ENCODE results near the gene SPIRE2. TPM values are rescaled to one million over a fixed set of nuclear protein-coding genes. Genes with fewer than 3 reads are reported as not detected.

Gene SPIRE2
- total RNA-seq, 5 donors from 2014 or later (not counting 1 experiment from before 2014, with no cell fraction given) = 0.23 to 1.1 (median 0.56) TPM; not detected in 1

DNA sequence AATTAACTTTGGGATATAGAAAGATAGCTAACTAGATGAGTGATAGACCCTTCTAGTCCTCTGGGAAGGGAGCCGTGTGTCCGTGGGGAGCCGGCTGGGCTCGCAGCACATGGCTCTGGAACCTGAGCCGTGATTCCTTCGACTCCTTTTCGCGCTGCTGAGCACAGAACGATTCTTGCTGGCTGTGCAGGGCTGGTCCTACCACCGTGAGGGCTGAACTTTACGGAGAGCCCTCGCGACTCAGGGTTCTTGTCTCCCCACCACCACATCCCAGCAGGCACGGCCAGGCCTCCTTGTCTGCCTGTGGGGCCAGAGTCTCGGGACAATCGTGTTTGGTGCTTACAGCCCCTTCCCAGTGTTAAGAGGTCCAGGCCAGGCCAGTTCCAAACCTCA, 31.3 kb downstream of the SPIRE2 start:
- Histone ChIP-seq H3K27me3 (replicated peaks in 1 of 2; ENCODE audit: control insufficient read depth in 2 of 2, extremely low read depth in 1 of 2, insufficient read depth in 2 of 2, low read length in 1 of 2) (peaks cover 0 to 25% of the 10 kb centered on the region in 2 experiments), H3K4me3 (ENCODE audit: control insufficient read depth in 1 of 2, extremely low read depth in 1 of 2, low read length in 1 of 2) (no peak overlapping the region), H3K27ac (ENCODE audit: low read length) (no peak overlapping the region), H3K36me3 (ENCODE audit: control insufficient read depth in 2 of 2, extremely low read depth in 1 of 2, insufficient read depth in 1 of 2, low read length in 1 of 2) (no peaks in the 10 kb centered on the region), H3K4me1 (ENCODE audit: control insufficient read depth in 1 of 2, extremely low read depth in 1 of 2, insufficient read depth in 2 of 2, low read length in 2 of 2) (peaks cover 16 to 39% of the 10 kb centered on the region in 2 experiments), H3K9me3 (no peaks in the 10 kb centered on the region)
- Mint-ChIP-seq H3K4me1 (peaks cover 28 to 33% (median 29%) of the 10 kb centered on the region in 3 donors), H3K9me3 (no peaks in the 10 kb centered on the region), H3K27me3 (no peaks in the 10 kb centered on the region), H3K4me3 (no peak overlapping the region), H3K36me3 (no peaks in the 10 kb centered on the region), H3K27ac (no peak overlapping the region)
- ChIA-PET CTCF (interaction anchor here (0.5 to 2.1 kb wide), 8 partner anchors 19 to 160 kb away, joined by 3 to 17 read pairs (median 6); no protein-coding TSS in a partner anchor), POLR2A (interaction anchor here in 1 of 2 donors (0.6 kb wide), 1 partner anchor 311 kb away, joined by 3 read pairs; no protein-coding TSS in a partner anchor)
- DNase-seq (no peak), ATAC-seq (replicated peaks in 1 of 4) (no peak)
- 94% methylated on average over 13 of the region's 16 CpGs for WGBS (ENCODE audit: insufficient coverage)

DNA sequence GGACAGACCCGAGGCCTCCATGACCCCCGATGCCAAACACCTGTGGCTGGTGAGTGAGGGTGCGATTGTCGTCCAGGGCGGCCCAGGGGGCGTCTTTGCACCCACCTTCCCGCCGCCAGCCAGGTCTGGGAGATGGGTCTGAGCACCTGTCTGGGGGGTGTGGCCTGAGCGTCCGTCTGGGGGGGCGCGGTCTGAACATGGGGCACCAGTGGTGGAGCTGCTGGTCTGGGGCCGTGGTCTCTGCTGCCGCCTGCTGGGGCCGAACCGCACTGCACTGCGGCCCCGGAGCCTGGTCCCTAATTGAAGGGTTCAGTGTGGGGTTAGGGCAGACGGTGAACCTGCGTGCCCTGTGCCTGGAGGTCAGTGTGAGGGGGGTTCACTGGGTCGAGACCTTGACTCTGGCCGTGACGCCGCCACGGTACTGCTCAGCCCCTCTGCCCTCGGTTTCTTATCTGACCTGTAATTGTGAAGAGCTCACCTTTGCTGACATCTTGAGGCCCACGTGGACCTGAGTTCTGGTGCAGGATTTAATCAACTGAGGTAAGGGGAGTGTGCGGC, 32.6 kb downstream of the SPIRE2 start:
- Histone ChIP-seq H3K9me3 (no peaks in the 10 kb centered on the region), H3K4me3 (ENCODE audit: control insufficient read depth in 1 of 2, extremely low read depth in 1 of 2, low read length in 1 of 2) (no peak overlapping the region), H3K4me1 (ENCODE audit: control insufficient read depth in 1 of 2, extremely low read depth in 1 of 2, insufficient read depth in 2 of 2, low read length in 2 of 2) (peaks cover 17 to 44% of the 10 kb centered on the region in 2 experiments), H3K36me3 (ENCODE audit: control insufficient read depth in 2 of 2, extremely low read depth in 1 of 2, insufficient read depth in 1 of 2, low read length in 1 of 2) (no peaks in the 10 kb centered on the region), H3K27ac (ENCODE audit: low read length) (no peak overlapping the region), H3K27me3 (replicated peaks in 1 of 2; ENCODE audit: control insufficient read depth in 2 of 2, extremely low read depth in 1 of 2, insufficient read depth in 2 of 2, low read length in 1 of 2) (peaks cover 0 to 22% of the 10 kb centered on the region in 2 experiments)
- no peaks in the 10 kb centered on the region for H3K27me3 Mint-ChIP-seq
- POLR2A ChIA-PET = interaction anchor here in 1 of 2 donors (0.5 kb wide), 1 partner anchor 133 kb away, joined by 11 read pairs; no protein-coding TSS in a partner anchor
- H3K4me3 Mint-ChIP-seq = peak overlapping the region in 1 of 3 donors; percentile 60
- H3K27ac Mint-ChIP-seq = peak overlapping the region; percentile 12 to 27
- no peaks in the 10 kb centered on the region for H3K9me3 Mint-ChIP-seq
- CTCF ChIA-PET = interaction anchor here (0.6 to 2.1 kb wide), 12 partner anchors 12 to 668 kb away, joined by 3 to 17 read pairs (median 5); partner anchors contain the start of genes TCF25 (in 2 of the 2) and SPATA2L (in 1 of the 2)
- peaks cover 31 to 41% (median 37%) of the 10 kb centered on the region in 3 donors for H3K4me1 Mint-ChIP-seq
- no peaks in the 10 kb centered on the region for H3K36me3 Mint-ChIP-seq
- peak; percentile 75 to 80 (median 78) for ATAC-seq (replicated peaks in 1 of 4)
- peak; percentile 37 to 84 (median 64) for DNase-seq
- 22% methylated on average over 24 of the region's 28 CpGs for WGBS (ENCODE audit: insufficient coverage)

DNA sequence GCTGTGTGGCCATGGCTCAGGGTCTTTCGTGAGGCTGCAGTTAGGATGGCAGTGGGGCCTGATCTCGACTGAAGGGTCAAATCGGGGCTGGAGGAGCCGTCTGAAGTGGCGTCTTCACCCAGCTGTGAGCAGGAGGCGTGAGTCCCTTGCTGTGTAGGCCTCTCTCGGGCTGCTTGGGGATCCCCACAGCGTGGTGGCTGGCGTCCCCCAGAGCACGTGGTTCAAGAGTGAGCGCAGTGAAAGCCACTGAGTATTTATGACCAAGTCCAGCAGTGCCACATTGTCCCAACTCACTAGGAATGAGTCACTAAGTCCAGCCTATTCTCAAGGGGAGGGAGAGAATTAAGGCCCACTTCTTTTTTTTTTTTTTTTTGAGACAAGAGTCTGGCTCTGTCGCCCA, 33.4 kb downstream of the SPIRE2 start:
- POLR2A ChIA-PET = no interaction called here
- Mint-ChIP-seq H3K4me1 (peaks cover 31 to 41% (median 37%) of the 10 kb centered on the region in 3 donors), H3K4me3 (no peak overlapping the region), H3K9me3 (no peaks in the 10 kb centered on the region), H3K27me3 (no peaks in the 10 kb centered on the region), H3K36me3 (no peaks in the 10 kb centered on the region), H3K27ac (no peak overlapping the region)
- DNase-seq = no peak
- peaks cover 0 to 22% of the 10 kb centered on the region in 2 experiments for H3K27me3 ChIP-seq (replicated peaks in 1 of 2; ENCODE audit: control insufficient read depth in 2 of 2, extremely low read depth in 1 of 2, insufficient read depth in 2 of 2, low read length in 1 of 2)
- 92% methylated on average over 8 of the region's 12 CpGs for WGBS (ENCODE audit: insufficient coverage)
- no peak for ATAC-seq (replicated peaks in 1 of 4)
- no peaks in the 10 kb centered on the region for H3K9me3 ChIP-seq
- H3K27ac ChIP-seq (ENCODE audit: low read length) = no peak overlapping the region
- H3K4me1 ChIP-seq (ENCODE audit: control insufficient read depth in 1 of 2, extremely low read depth in 1 of 2, insufficient read depth in 2 of 2, low read length in 2 of 2) = peaks cover 17 to 44% of the 10 kb centered on the region in 2 experiments
- H3K36me3 ChIP-seq (ENCODE audit: control insufficient read depth in 2 of 2, extremely low read depth in 1 of 2, insufficient read depth in 1 of 2, low read length in 1 of 2) = no peaks in the 10 kb centered on the region
- no peak overlapping the region for H3K4me3 ChIP-seq (ENCODE audit: control insufficient read depth in 1 of 2, extremely low read depth in 1 of 2, low read length in 1 of 2)
- CTCF ChIA-PET = interaction anchor here (0.5 to 2.1 kb wide), 9 partner anchors 12 to 669 kb away, joined by 3 to 17 read pairs (median 6); partner anchors contain the start of gene TCF25 (in 1 of the 2)

DNA sequence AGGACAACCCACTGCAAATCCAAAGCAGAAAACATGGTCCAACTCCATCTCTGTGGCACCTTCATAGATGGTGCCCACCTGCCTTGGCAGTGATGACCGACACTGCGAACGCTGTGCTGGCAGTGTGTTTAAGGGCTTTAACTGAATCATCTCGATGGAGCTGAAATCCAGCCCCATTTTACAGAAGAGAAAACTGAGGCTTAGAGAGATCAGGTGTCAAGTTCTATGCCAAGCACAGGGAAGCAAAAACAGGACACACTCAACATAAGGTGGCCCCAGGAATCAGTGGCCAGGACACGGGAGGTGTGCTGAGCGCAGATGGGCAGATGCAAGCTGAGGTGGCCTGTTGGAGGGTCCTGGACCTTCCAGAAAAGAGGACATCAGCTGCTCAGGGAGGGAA, 34.5 kb downstream of the SPIRE2 start:
- no peaks in the 10 kb centered on the region for H3K9me3 ChIP-seq
- H3K27ac Mint-ChIP-seq = peak overlapping the region; percentile 92 to 95
- ATAC-seq (replicated peaks in 1 of 4) (no peak), DNase-seq (no peak)
- peak overlapping the region in 2 of 3 donors; percentile 49 to 82 for H3K4me3 Mint-ChIP-seq
- CTCF ChIA-PET = interaction anchor here in 1 of 2 donors (1.0 kb wide), 1 partner anchor 163 kb away, joined by 4 read pairs; no protein-coding TSS in a partner anchor
- peaks cover 0 to 22% of the 10 kb centered on the region in 2 experiments for H3K27me3 ChIP-seq (replicated peaks in 1 of 2; ENCODE audit: control insufficient read depth in 2 of 2, extremely low read depth in 1 of 2, insufficient read depth in 2 of 2, low read length in 1 of 2)
- H3K4me1 Mint-ChIP-seq = peaks cover 31 to 41% (median 37%) of the 10 kb centered on the region in 3 donors
- no peaks in the 10 kb centered on the region for H3K36me3 Mint-ChIP-seq
- 97% methylated on average over 6 of the region's 6 CpGs for WGBS (ENCODE audit: insufficient coverage)
- H3K9me3 Mint-ChIP-seq = no peaks in the 10 kb centered on the region
- no peaks in the 10 kb centered on the region for H3K27me3 Mint-ChIP-seq
- H3K27ac ChIP-seq (ENCODE audit: low read length) = peak overlapping the region; percentile 86
- H3K4me1 ChIP-seq (ENCODE audit: control insufficient read depth in 1 of 2, extremely low read depth in 1 of 2, insufficient read depth in 2 of 2, low read length in 2 of 2) = peaks cover 17 to 44% of the 10 kb centered on the region in 2 experiments
- no peaks in the 10 kb centered on the region for H3K36me3 ChIP-seq (ENCODE audit: control insufficient read depth in 2 of 2, extremely low read depth in 1 of 2, insufficient read depth in 1 of 2, low read length in 1 of 2)
- H3K4me3 ChIP-seq (ENCODE audit: control insufficient read depth in 1 of 2, extremely low read depth in 1 of 2, low read length in 1 of 2) = no peak overlapping the region
- POLR2A ChIA-PET = interaction anchor here in 1 of 2 donors (0.6 kb wide), 1 partner anchor 186 kb away, joined by 10 read pairs; no protein-coding TSS in a partner anchor

DNA sequence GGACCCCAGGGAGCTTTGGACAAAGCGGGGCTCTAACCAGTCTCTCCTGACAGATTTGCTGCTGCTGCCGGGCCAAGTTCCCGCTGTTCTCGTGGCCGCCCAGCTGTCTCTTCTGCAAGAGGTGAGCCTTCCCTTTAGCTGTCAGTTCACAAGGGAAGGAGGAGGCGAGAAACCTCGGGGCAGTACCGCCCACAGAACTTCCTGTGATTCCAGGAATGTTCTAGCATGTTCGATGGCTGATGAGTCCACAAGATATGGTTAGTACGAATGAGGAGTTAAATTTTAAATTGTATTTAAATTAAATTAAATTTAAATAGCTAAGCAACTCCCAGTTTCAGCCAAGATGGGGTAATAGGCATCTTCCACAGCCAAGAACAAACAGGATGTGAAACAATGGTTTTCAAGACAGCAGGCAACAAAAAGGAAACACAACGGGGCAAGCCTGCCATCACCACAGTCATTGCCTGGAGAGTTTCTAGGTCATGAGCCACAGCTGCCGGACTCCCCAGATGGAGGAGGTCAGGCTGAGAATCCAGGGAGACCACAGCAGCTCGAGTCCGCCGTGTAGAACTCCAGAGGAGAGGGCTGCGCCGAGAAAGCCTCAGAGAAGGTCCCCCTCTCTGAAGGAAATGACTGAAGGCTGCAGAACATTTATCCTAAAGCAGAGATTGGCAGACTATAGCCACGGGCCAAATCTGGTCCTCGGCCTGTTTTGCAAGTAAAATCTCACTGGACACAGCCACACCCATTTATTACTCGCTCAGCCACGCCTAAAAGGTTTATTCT, 35.7 kb downstream of the SPIRE2 start:
- ATAC-seq (replicated peaks in 1 of 4) = peak; percentile 71 to 74 (median 72)
- peak overlapping the region; percentile 34 to 82 (median 49) for H3K4me3 Mint-ChIP-seq
- ChIA-PET POLR2A (interaction anchor here (0.6 to 1.0 kb wide), 5 partner anchors 10 to 289 kb away, joined by 3 to 8 read pairs (median 5); partner anchors contain the start of gene TCF25 (in 1 of the 2)), CTCF (interaction anchor here in 1 of 2 donors (0.6 to 1.3 kb wide), 10 partner anchors 9 to 1197 kb away, joined by 3 to 6 read pairs (median 4); partner anchors contain the start of gene TCF25)
- no peaks in the 10 kb centered on the region for H3K27me3 Mint-ChIP-seq
- H3K9me3 ChIP-seq = no peaks in the 10 kb centered on the region
- H3K27ac ChIP-seq (ENCODE audit: low read length) = peak overlapping the region; percentile 86
- peaks cover 0 to 15% of the 10 kb centered on the region in 2 experiments for H3K27me3 ChIP-seq (replicated peaks in 1 of 2; ENCODE audit: control insufficient read depth in 2 of 2, extremely low read depth in 1 of 2, insufficient read depth in 2 of 2, low read length in 1 of 2)
- H3K9me3 Mint-ChIP-seq = no peaks in the 10 kb centered on the region
- peak overlapping the region; percentile 24 to 32 for H3K4me3 ChIP-seq (ENCODE audit: control insufficient read depth in 1 of 2, extremely low read depth in 1 of 2, low read length in 1 of 2)
- peak overlapping the region; percentile 92 to 95 for H3K27ac Mint-ChIP-seq
- no peaks in the 10 kb centered on the region for H3K36me3 ChIP-seq (ENCODE audit: control insufficient read depth in 2 of 2, extremely low read depth in 1 of 2, insufficient read depth in 1 of 2, low read length in 1 of 2)
- peak in 22 of 35 experiments; percentile 9 to 69 (median 26) for DNase-seq
- H3K4me1 Mint-ChIP-seq = peaks cover 31 to 41% (median 37%) of the 10 kb centered on the region in 3 donors
- WGBS (ENCODE audit: insufficient coverage) = 8% methylated on average over 10 of the region's 21 CpGs
- no peaks in the 10 kb centered on the region for H3K36me3 Mint-ChIP-seq
- H3K4me1 ChIP-seq (ENCODE audit: control insufficient read depth in 1 of 2, extremely low read depth in 1 of 2, insufficient read depth in 2 of 2, low read length in 2 of 2) = peaks cover 17 to 47% of the 10 kb centered on the region in 2 experiments

DNA sequence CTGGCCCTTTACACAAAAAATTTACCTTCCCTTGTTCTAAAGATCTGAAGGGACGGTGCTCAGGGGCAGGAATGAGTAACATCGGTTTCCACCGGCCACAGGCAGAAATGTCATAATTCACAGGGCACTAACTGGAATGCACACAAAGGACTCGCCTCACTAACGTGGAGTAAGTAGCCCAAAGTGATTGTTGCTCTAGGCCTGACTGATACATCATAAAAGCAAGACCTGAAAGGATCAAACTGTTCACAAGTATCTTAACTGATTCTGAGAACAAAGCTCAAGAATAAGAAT, 36.2 kb downstream of the SPIRE2 start:
- Mint-ChIP-seq H3K9me3 (no peaks in the 10 kb centered on the region), H3K4me3 (peak overlapping the region in 2 of 3 donors; percentile 22 to 82), H3K36me3 (no peaks in the 10 kb centered on the region), H3K4me1 (peaks cover 31 to 41% (median 37%) of the 10 kb centered on the region in 3 donors), H3K27me3 (no peaks in the 10 kb centered on the region), H3K27ac (peak overlapping the region; percentile 92 to 95)
- H3K27me3 ChIP-seq (replicated peaks in 1 of 2; ENCODE audit: control insufficient read depth in 2 of 2, extremely low read depth in 1 of 2, insufficient read depth in 2 of 2, low read length in 1 of 2) = peaks cover 0 to 13% of the 10 kb centered on the region in 2 experiments
- WGBS (ENCODE audit: insufficient coverage) = 48% methylated on average over 5 of the region's 5 CpGs
- ChIA-PET POLR2A (interaction anchor here (0.7 to 1.0 kb wide), 2 partner anchors 9 to 243 kb away, joined by 3 to 8 read pairs; partner anchors contain the start of gene TCF25 (in 1 of the 2)), CTCF (interaction anchor here in 1 of 2 donors (0.6 to 1.3 kb wide), 7 partner anchors 28 to 1198 kb away, joined by 3 to 6 read pairs (median 5); no protein-coding TSS in a partner anchor)
- peaks cover 17 to 47% of the 10 kb centered on the region in 2 experiments for H3K4me1 ChIP-seq (ENCODE audit: control insufficient read depth in 1 of 2, extremely low read depth in 1 of 2, insufficient read depth in 2 of 2, low read length in 2 of 2)
- DNase-seq = no peak
- H3K4me3 ChIP-seq (ENCODE audit: control insufficient read depth in 1 of 2, extremely low read depth in 1 of 2, low read length in 1 of 2) = peak overlapping the region in 1 of 2 donors; percentile 32
- no peaks in the 10 kb centered on the region for H3K9me3 ChIP-seq
- peak overlapping the region; percentile 86 for H3K27ac ChIP-seq (ENCODE audit: low read length)
- H3K36me3 ChIP-seq (ENCODE audit: control insufficient read depth in 2 of 2, extremely low read depth in 1 of 2, insufficient read depth in 1 of 2, low read length in 1 of 2) = no peaks in the 10 kb centered on the region
- no peak for ATAC-seq (replicated peaks in 1 of 4)

Data from T-cell (primary cell).